SU-DHL-6 (cell line): ENCODE data around the gene CARD19.

ENCODE experiments used
- H2AFZ ChIP-seq: fragments of 200-600 bp; sonication (generic); 2 replicates; pipeline ENCODE4 v1.6.1; 2014; ENCODE audit warnings: low read depth, mild to moderate bottlenecking, moderate library complexity, mixed read lengths, antibody characterized with exemption, low read length; ENCODE audit not compliant: severe bottlenecking
- H3F3A ChIP-seq: fragments of 200-600 bp; shearing (Covaris generic); 2 replicates; pipeline ENCODE4 v1.6.0; 2016; ENCODE audit warnings: antibody characterized with exemption, mild to moderate bottlenecking; ENCODE audit not compliant: insufficient read depth
- H3K27ac ChIP-seq: fragments of 200-600 bp; sonication (generic); 2 replicates; pipeline ENCODE4 v1.5.1; 2016; ENCODE audit warnings: low read depth, mild to moderate bottlenecking, low read length, moderate library complexity, mixed read lengths
- H3K27me3 ChIP-seq: fragments of 200-600 bp; sonication (generic), shearing (Covaris generic); 2 replicates; pipeline ENCODE4 v1.6.0; 2014; ENCODE audit warnings: mild to moderate bottlenecking, low read length
- H3K36me3 ChIP-seq: fragments of 200-600 bp; sonication (generic); 2 replicates; pipeline ENCODE4 v1.6.1; 2014; ENCODE audit warnings: mild to moderate bottlenecking, low read length, mixed read lengths
- H3K4me2 ChIP-seq: fragments of 300-600, 200-600 bp; shearing (Covaris generic), sonication (generic); 2 replicates; pipeline ENCODE4 v1.6.0; 2014; ENCODE audit warnings: low read length, low read depth, mild to moderate bottlenecking; ENCODE audit not compliant: poor library complexity, severe bottlenecking
- H3K4me3 ChIP-seq: fragments of 200-600 bp; sonication (generic); 2 replicates; pipeline ENCODE4 v1.5.1; 2014; ENCODE audit warnings: antibody characterized with exemption, low read length, mild to moderate bottlenecking, mixed read lengths; ENCODE audit not compliant: insufficient read depth, poor library complexity, severe bottlenecking
- H3K79me2 ChIP-seq: fragments of 200-600 bp; sonication (generic); 2 replicates; pipeline ENCODE4 v1.6.1; 2014; ENCODE audit warnings: mild to moderate bottlenecking, low read length, moderate library complexity; ENCODE audit not compliant: insufficient read depth
- H3K9ac ChIP-seq: fragments of 200-600 bp; sonication (generic); 2 replicates; pipeline ENCODE4 v1.7.0; 2014; ENCODE audit warnings: mild to moderate bottlenecking, low read length
- H3K9me2 ChIP-seq: fragments of 200-600 bp; sonication (generic); replicated peaks from 2 replicates; pipeline ENCODE4 v1.6.1; 2014; ENCODE audit warnings: low read length; ENCODE audit not compliant: insufficient read depth
- H3K9me3 ChIP-seq: fragments of 200-600 bp; sonication (generic); 2 replicates; pipeline ENCODE4 v1.6.1; 2014; ENCODE audit warnings: low read length, mixed read lengths; ENCODE audit not compliant: insufficient read depth
- H4K20me1 ChIP-seq: fragments of 200-600 bp; sonication (generic); 2 replicates; pipeline ENCODE4 v1.6.1; 2014; ENCODE audit warnings: low read depth, mild to moderate bottlenecking, antibody characterized with exemption, low read length, moderate library complexity, mixed read lengths
- CTCF ChIP-seq: fragments of 200-600 bp; sonication (generic); IDR thresholded peaks from one replicate; pipeline ENCODE4 v1.5.1; 2017; ENCODE audit warnings: antibody characterized with exemption, mild to moderate bottlenecking, low read length, moderate library complexity; ENCODE audit not compliant: insufficient read depth, poor library complexity, severe bottlenecking
- EZH2phosphoT487 ChIP-seq: fragments of 200-600 bp; sonication (generic), shearing (Covaris generic); conservative IDR thresholded peaks from 2 replicates; pipeline ENCODE4 v1.6.1; 2018; ENCODE audit warnings: mild to moderate bottlenecking, antibody characterized with exemption, low read length, moderate library complexity, mixed read lengths

Gene CARD19

GRCh38 chr9:93093127-93093876, 2.7 kb upstream of the CARD19 start:
- Histone ChIP-seq H3K27ac (no peak overlapping the region), H2AFZ (no peak overlapping the region), H3K4me2 (no peak overlapping the region), H3K9ac (no peak overlapping the region), H3K9me2 (no peaks in the 10 kb centered on the region), H3K27me3 (no peaks in the 10 kb centered on the region), H3K4me3 (no peak overlapping the region), H4K20me1 (no peaks in the 10 kb centered on the region), H3F3A (peaks cover 18% of the 10 kb centered on the region), H3K79me2 (no peaks in the 10 kb centered on the region), H3K36me3 (no peaks in the 10 kb centered on the region), H3K9me3 (no peaks in the 10 kb centered on the region)
- TF ChIP-seq EZH2phosphoT487 (no peak), CTCF (no peak)

- Histone ChIP-seq H3K27me3 (no peaks in the 10 kb centered on the region), H3K27ac (peak overlapping the region; percentile 69), H3K36me3 (no peaks in the 10 kb centered on the region), H4K20me1 (no peaks in the 10 kb centered on the region), H2AFZ (peak overlapping the region; percentile 30), H3K9ac (peak overlapping the region; percentile 69; the same call in 1 of the 2 replicates), H3K79me2 (no peaks in the 10 kb centered on the region), H3K4me2 (no peak overlapping the region), H3K4me3 (no peak overlapping the region), H3K9me3 (no peaks in the 10 kb centered on the region), H3F3A (peaks cover 18% of the 10 kb centered on the region), H3K9me2 (no peaks in the 10 kb centered on the region)
- TF ChIP-seq EZH2phosphoT487 (no peak), CTCF (no peak)
Observed at GRCh38 chr9:93093877-93094657, 1.9 kb upstream of the CARD19 start.

GRCh38 chr9:93094658-93095204, 1.3 kb upstream of the CARD19 start:
- Histone ChIP-seq H3F3A (peaks cover 18% of the 10 kb centered on the region), H3K36me3 (no peaks in the 10 kb centered on the region), H3K79me2 (no peaks in the 10 kb centered on the region), H3K4me3 (peak overlapping the region; percentile 55), H3K9me2 (no peaks in the 10 kb centered on the region), H3K9ac (peak overlapping the region; percentile 69), H2AFZ (peak overlapping the region; percentile 30), H3K9me3 (no peaks in the 10 kb centered on the region), H3K27me3 (no peaks in the 10 kb centered on the region), H3K27ac (peak overlapping the region; percentile 69), H3K4me2 (peak overlapping the region; percentile 62), H4K20me1 (no peaks in the 10 kb centered on the region)
- no peak for TF ChIP-seq CTCF
- no peak for TF ChIP-seq EZH2phosphoT487
